A549 (cell line): ENCODE measurements around the gene RALGAPA1. TPM values are rescaled to one million over a fixed set of nuclear protein-coding genes. Genes with fewer than 3 reads are reported as not detected.

ENCODE experiments used
- ATAC-seq, 2 experiments: fragments of 200-7000 bp in 1 of 2; fragments of >200 bp in 1 of 2; cut with Nextera tagmentation in 1 of 2; cut with Tn5 transposase in 1 of 2; 3 replicates each; pipeline versions ENCODE4 v1.8.0 to v1.9.1; 2018 to 2020; ENCODE audit warnings: mild to moderate bottlenecking in 1 of 2, moderate library complexity in 1 of 2
- CTCF ChIA-PET: fragments of 300-600 bp; sonication (Branson Sonifier 250); formaldehyde crosslinking; extraction: SDS; loops from one replicate; lab custom pipeline; 2021; ENCODE audit warnings: antibody characterized with exemption, inconsistent platforms; lab: Yijun Ruan, JAX
- POLR2A ChIA-PET: fragments of 350-600 bp; formaldehyde crosslinking; extraction: SDS; loops from one replicate; lab custom pipeline; 2021; ENCODE audit warnings: antibody characterized with exemption, inconsistent platforms; lab: Yijun Ruan, JAX
- DNase-seq, 2 experiments: peaks; one replicate each; pipeline versions ENCODE4 v3.0.0 to v3.0.0-alpha.2; 2011 to 2016; ENCODE audit warnings: low read depth in 1 of 2, low spot score in 1 of 2
- FAIRE-seq: peaks from 2 replicates; lab custom pipeline; 2011; peaks lifted over from hg19 to GRCh38; lab: Jason Lieb, UNC
- H3K27ac ChIP-seq, 2 experiments: fragments of >200 bp; sonication (Bioruptor Twin); formaldehyde crosslinking; 3 replicates each; pipeline ENCODE4 v1.5.1; 2016 to 2017
- H3K4me1 ChIP-seq: fragments of >200 bp; sonication (Bioruptor Twin); formaldehyde crosslinking; 3 replicates; pipeline ENCODE4 v1.6.1; 2016
- H3K4me2 ChIP-seq: fragments of >200 bp; sonication (Bioruptor Twin); formaldehyde crosslinking; 3 replicates; pipeline ENCODE4 v1.6.1; 2016
- H3K4me3 ChIP-seq: fragments of >200 bp; sonication (Bioruptor Twin); formaldehyde crosslinking; 3 replicates; pipeline ENCODE4 v1.5.1; 2016
- H3K9me3 ChIP-seq: fragments of >200 bp; sonication (Bioruptor Twin); formaldehyde crosslinking; 3 replicates; pipeline ENCODE4 v1.6.1; 2016
- ATOH8 ChIP-seq: fragments of 250-450 bp; sonication (Bioruptor Pico); IDR thresholded peaks from 2 replicates; pipeline ENCODE4 v1.5.0; 2020; ENCODE audit warnings: low read depth, mild to moderate bottlenecking, moderate library complexity
- BCL3 ChIP-seq: fragments of >200 bp; sonication (Bioruptor Twin); formaldehyde crosslinking; IDR thresholded peaks from 3 replicates; pipeline ENCODE4 v1.6.1; 2016
- BHLHE40 ChIP-seq: IDR thresholded peaks from 2 replicates; pipeline ENCODE4 v1.6.1; 2012; ENCODE audit warnings: low read depth, low read length, inconsistent platforms
- CBX2 ChIP-seq: fragments of 200-600 bp; sonication (generic); IDR thresholded peaks from 2 replicates; pipeline ENCODE4 v1.6.1; 2016; ENCODE audit warnings: low read depth, mild to moderate bottlenecking, borderline replicate concordance
- CEBPB ChIP-seq, 2 experiments: fragments of >200 bp in 1 of 2; sonication (Bioruptor Twin) in 1 of 2; formaldehyde crosslinking in 1 of 2; IDR thresholded peaks; 2 replicates each; pipeline ENCODE4 v1.6.1; 2012 to 2016
- CHD2 ChIP-seq: fragments of 150-350 bp; IDR thresholded peaks from 2 replicates; pipeline ENCODE4 v1.6.1; 2014; ENCODE audit warnings: low read length; ENCODE audit not compliant: partially characterized antibody
- EHMT2 ChIP-seq: fragments of 200-600 bp; sonication (generic); IDR thresholded peaks from 2 replicates; pipeline ENCODE4 v1.6.1; 2016; ENCODE audit warnings: antibody characterized with exemption, low read depth, mild to moderate bottlenecking, moderate library complexity
- FOSB ChIP-seq: fragments of 250-450 bp; sonication (Bioruptor Pico); IDR thresholded peaks from 2 replicates; pipeline ENCODE4 v1.5.0; 2020; ENCODE audit warnings: mild to moderate bottlenecking, moderate library complexity
- GATA3 ChIP-seq: IDR thresholded peaks from 2 replicates; pipeline ENCODE4 v1.6.1; 2012; ENCODE audit warnings: borderline replicate concordance
- HDAC2 ChIP-seq: fragments of 200-600 bp; sonication (generic); IDR thresholded peaks from 2 replicates; pipeline ENCODE4 v1.6.1; 2016
- HMGXB4 ChIP-seq: fragments of 250-450 bp; sonication (Bioruptor Pico); IDR thresholded peaks from 2 replicates; pipeline ENCODE4 v1.5.0; 2021; ENCODE audit warnings: mild to moderate bottlenecking, moderate library complexity, borderline replicate concordance
- HOXB5 ChIP-seq: fragments of 250-450 bp; sonication (Bioruptor Pico); IDR thresholded peaks from 2 replicates; pipeline ENCODE4 v1.5.0; 2020; ENCODE audit warnings: mild to moderate bottlenecking, moderate library complexity
- JUN ChIP-seq, 2 experiments: fragments of >200 bp; sonication (Bioruptor Twin); formaldehyde crosslinking; IDR thresholded peaks; 2 replicates in 1 of 2; 3 replicates in 1 of 2; pipeline ENCODE4 v1.6.1; 2016 to 2017
- JUNB ChIP-seq: fragments of >200 bp; sonication (Bioruptor Twin); formaldehyde crosslinking; IDR thresholded peaks from 2 replicates; pipeline ENCODE4 v1.6.1; 2016
- KDM5A ChIP-seq: fragments of 200-600 bp; sonication (generic); IDR thresholded peaks from 2 replicates; pipeline ENCODE4 v1.6.1; 2016; ENCODE audit warnings: antibody characterized with exemption, mild to moderate bottlenecking
- MAZ ChIP-seq: fragments of 150-350 bp; IDR thresholded peaks from 2 replicates; pipeline ENCODE4 v1.6.1; 2014; ENCODE audit warnings: antibody characterized with exemption, low read depth, low read length, borderline replicate concordance
- NPAS2 ChIP-seq: fragments of 250-450 bp; sonication (Bioruptor Pico); IDR thresholded peaks from 2 replicates; pipeline ENCODE4 v1.8.0; 2022; ENCODE audit warnings: mild to moderate bottlenecking, moderate library complexity, borderline replicate concordance
- NR3C1 ChIP-seq: fragments of >200 bp; sonication (Bioruptor Twin); formaldehyde crosslinking; IDR thresholded peaks from 3 replicates; pipeline ENCODE4 v1.6.1; 2017
- POLR2AphosphoS2 ChIP-seq: conservative IDR thresholded peaks from 2 replicates; pipeline ENCODE4 v1.6.1; 2012; ENCODE audit warnings: low read length, improper control_type of control experiment, inconsistent platforms
- RCOR1 ChIP-seq: fragments of 150-350 bp; IDR thresholded peaks from 2 replicates; pipeline ENCODE4 v1.6.1; 2014; ENCODE audit warnings: antibody characterized with exemption, low read length, low read depth
- REST ChIP-seq: fragments of 200-600 bp; sonication (generic); IDR thresholded peaks from 2 replicates; pipeline ENCODE4 v1.6.1; 2016; ENCODE audit warnings: antibody characterized with exemption, mild to moderate bottlenecking, moderate library complexity
- RNF2 ChIP-seq: fragments of 200-600 bp; sonication (generic); IDR thresholded peaks from 2 replicates; pipeline ENCODE4 v1.6.1; 2016; ENCODE audit warnings: low read depth, mild to moderate bottlenecking, antibody characterized with exemption, moderate library complexity, borderline replicate concordance
- SMC3 ChIP-seq: fragments of >200 bp; sonication (Bioruptor Twin); formaldehyde crosslinking; IDR thresholded peaks from 3 replicates; pipeline ENCODE4 v1.6.1; 2018; ENCODE audit warnings: inconsistent platforms
- TFCP2L1 ChIP-seq: fragments of 250-450 bp; sonication (Bioruptor Pico); IDR thresholded peaks from 2 replicates; pipeline ENCODE4 v1.5.0; 2021; ENCODE audit warnings: mild to moderate bottlenecking
- TP53 ChIP-seq: fragments of 250-450 bp; sonication (Bioruptor Pico); IDR thresholded peaks from 2 replicates; pipeline ENCODE4 v1.5.0; 2021; ENCODE audit warnings: mild to moderate bottlenecking, moderate library complexity
- ZC3H11A ChIP-seq: fragments of 450-650 bp; IDR thresholded peaks from 2 replicates; pipeline ENCODE4 v1.6.1; 2014; ENCODE audit warnings: antibody characterized with exemption, mild to moderate bottlenecking
- whole genome bisulfite sequencing: methylation state at CpG from one replicate; pipeline ENCODE4 v1.1.6; 2017; ENCODE audit errors: missing lambda C conversion rate; 5-methylcytosine and 5-hydroxymethylcytosine counted together
- polyA plus RNA-seq, 4 experiments: library from polyadenylated mRNA; depleted of rRNA in 3 of 4; stranded (reverse); fragments of >200 nt; fragmentation: RNase III in 1 of 4; extraction: RNeasy Plus Mini Kit Qiagen cat#74134 plus additional on column Dnase treatment in 1 of 4; gene quantifications; 2 replicates in 3 of 4; 3 replicates in 1 of 4; pipeline ENCODE4 v1.2.3, GENCODE V29; 2011 to 2017

Gene RALGAPA1
- polyA plus RNA-seq, 2 of the 4 experiments (the other 2 are of a cell fraction), result 8.2 to 17.1 TPM

GRCh38 chr14:35853225-35853624, 44.1 kb upstream of the RALGAPA1 start:
- POLR2A ChIA-PET, result no interaction called here
- DNase-seq (no peak), ATAC-seq (no peak), FAIRE-seq (no peak)
- Histone ChIP-seq H3K9me3 (peaks cover 10% of the 10 kb centered on the region), H3K4me1 (no peaks in the 10 kb centered on the region), H3K4me2 (no peak overlapping the region), H3K27ac (no peak overlapping the region), H3K4me3 (no peak overlapping the region)
- WGBS, result 87% methylated on average over 2 of the region's 2 CpGs
- CTCF ChIA-PET, result no interaction called here
- TF ChIP-seq JUN (IDR thresholded peaks at IDR 0.05), result no peak
- TF ChIP-seq KDM5A, result no peak
- TF ChIP-seq HMGXB4 (CRISPR knock-in tag), result no peak
- TF ChIP-seq RCOR1, result no peak
- TF ChIP-seq ATOH8 (CRISPR knock-in tag), result no peak
- TF ChIP-seq CHD2, result no peak
- TF ChIP-seq FOSB (CRISPR knock-in tag), result no peak
- TF ChIP-seq EHMT2, result no peak
- TF ChIP-seq BHLHE40, result no peak
- no peak for TF ChIP-seq NPAS2 (CRISPR knock-in tag)

GRCh38 chr14:35851823-35852222, 42.7 kb upstream of the RALGAPA1 start:
- 95% methylated on average over 3 of the region's 3 CpGs for WGBS
- Histone ChIP-seq H3K27ac (no peak overlapping the region), H3K4me1 (no peaks in the 10 kb centered on the region), H3K9me3 (peaks cover 10% of the 10 kb centered on the region), H3K4me2 (no peak overlapping the region), H3K4me3 (no peak overlapping the region)
- ChIA-PET CTCF (interaction anchor here (0.6 kb wide), 1 partner anchor 30 kb away, joined by 4 read pairs; no protein-coding TSS in a partner anchor), POLR2A (no interaction called here)
- TF ChIP-seq JUNB (no peak), REST (no peak), MAZ (no peak), RNF2 (no peak), TFCP2L1 (CRISPR knock-in tag) (no peak), HDAC2 (no peak), ATOH8 (CRISPR knock-in tag) (no peak), GATA3 (no peak), ZC3H11A (no peak), POLR2AphosphoS2 (no peak), TP53 (CRISPR knock-in tag) (no peak), EHMT2 (no peak), SMC3 (no peak), CBX2 (no peak), NR3C1 (no peak), FOSB (CRISPR knock-in tag) (no peak), BCL3 (no peak), HOXB5 (no peak), NPAS2 (CRISPR knock-in tag) (no peak), CEBPB (IDR thresholded peaks at IDR 0.05) (no peak)
- FAIRE-seq (no peak), DNase-seq (no peak), ATAC-seq (no peak)
